Measurements from ENCODE around the gene NDUFB7. TPM values are rescaled to one million over a fixed set of nuclear protein-coding genes. Genes with fewer than 3 reads are reported as not detected.

NDUFB7 gene
- total RNA-seq, 6 experiments from 2014 or later: 81.7 to 275 (median 112) TPM

GRCh38 chr19:14556662-14557188 is 15.1 kb downstream of the NDUFB7 start:
- Histone ChIP-seq H3K4me1 (peaks cover 0 to 42% (median 11%) of the 10 kb centered on the region in 4 donors), H3K36me3 (no peaks in the 10 kb centered on the region), H3K27ac (no peak overlapping the region), H3K9me3 (no peaks in the 10 kb centered on the region), H3K4me3 (no peak overlapping the region), H3K27me3 (no peaks in the 10 kb centered on the region)
- ATAC-seq: peak; percentile 75 to 80 (median 78)
- WGBS (ENCODE audit: insufficient coverage, low coverage, low lambda C conversion rate, missing lambda C conversion rate): 87% methylated on average over 2 of the region's 18 CpGs
- TF ChIP-seq POLR2A (IDR thresholded peaks at IDR 0.05) (no peak), CTCF (IDR thresholded peaks at IDR 0.05) (peak; percentile 83 to 99 (median 96))
- peak; percentile 79 to 85 (median 84) for DNase-seq
- intact Hi-C loops (cut with DNase I): loop anchor here in 1 of 2 donors (10.0 kb wide), 1 partner anchor 52 kb away; no protein-coding TSS in a partner anchor

GRCh38 chr19:14555918-14556661 is 15.8 kb downstream of the NDUFB7 start:
- Histone ChIP-seq H3K9me3 (no peaks in the 10 kb centered on the region), H3K27ac (no peak overlapping the region), H3K36me3 (no peaks in the 10 kb centered on the region), H3K4me1 (peaks cover 0 to 48% (median 11%) of the 10 kb centered on the region in 4 donors), H3K4me3 (no peak overlapping the region), H3K27me3 (no peaks in the 10 kb centered on the region)
- intact Hi-C loops (cut with DNase I): loop anchor here in 1 of 2 donors (10.0 kb wide), 1 partner anchor 51 kb away; no protein-coding TSS in a partner anchor
- TF ChIP-seq POLR2A (IDR thresholded peaks at IDR 0.05) (no peak), CTCF (IDR thresholded peaks at IDR 0.05) (no peak)
- no peak for ATAC-seq
- DNase-seq: no peak
- WGBS (ENCODE audit: insufficient coverage, low coverage, low lambda C conversion rate, missing lambda C conversion rate): 85% methylated on average over 12 of the region's 12 CpGs

GRCh38 chr19:14554382-14554812 is 17.5 kb downstream of the NDUFB7 start:
- ATAC-seq (peak; percentile 68 to 90 (median 84)), DNase-seq (peak; percentile 73 to 87 (median 87))
- TF ChIP-seq POLR2A (IDR thresholded peaks at IDR 0.05) (no peak), CTCF (IDR thresholded peaks at IDR 0.05) (peak in 3 of 4 donors; percentile 14 to 29 (median 28))
- intact Hi-C loops (cut with DNase I): loop anchor here in 1 of 2 donors (10.0 kb wide), 1 partner anchor 50 kb away; no protein-coding TSS in a partner anchor
- no peaks in the 10 kb centered on the region for H3K27me3 ChIP-seq
- H3K36me3 ChIP-seq: no peaks in the 10 kb centered on the region
- H3K4me1 ChIP-seq: peaks cover 0 to 58% (median 11%) of the 10 kb centered on the region in 4 donors
- no peaks in the 10 kb centered on the region for H3K9me3 ChIP-seq
- H3K27ac ChIP-seq: peak overlapping the region; percentile 38 to 77 (median 76)
- no peak overlapping the region for H3K4me3 ChIP-seq
- WGBS (ENCODE audit: insufficient coverage, low coverage, low lambda C conversion rate, missing lambda C conversion rate): 60% methylated on average over 1 of the region's 6 CpGs

GRCh38 chr19:14553939-14554243 is 18.0 kb downstream of the NDUFB7 start:
- Histone ChIP-seq H3K4me3 (no peak overlapping the region), H3K27me3 (no peaks in the 10 kb centered on the region), H3K36me3 (peaks cover 0 to 4% (median 0%) of the 10 kb centered on the region in 4 donors), H3K9me3 (no peaks in the 10 kb centered on the region), H3K27ac (peak overlapping the region; percentile 38 to 77 (median 76)), H3K4me1 (peaks cover 0 to 58% (median 11%) of the 10 kb centered on the region in 4 donors)
- intact Hi-C loops (cut with DNase I): loop anchor here in 1 of 2 donors (10.0 kb wide), 1 partner anchor 49 kb away; no protein-coding TSS in a partner anchor
- no peak for ATAC-seq
- WGBS (ENCODE audit: insufficient coverage, low coverage, low lambda C conversion rate, missing lambda C conversion rate): no CpG with 5 or more reads among the region's 9 CpGs
- DNase-seq: no peak
- TF ChIP-seq CTCF (IDR thresholded peaks at IDR 0.05) (no peak), POLR2A (IDR thresholded peaks at IDR 0.05) (no peak)
